Measurements from ENCODE around the gene GALM.

The GALM gene

GRCh38 chr2:38665854-38666555 is at the start of gene GALM:
TSS of gene GALM (plus strand) at chr2:38666114. CDS start at chr2:38666162, 48 bp downstream.
- no peaks in the 10 kb centered on the region for H3K27me3 Mint-ChIP-seq (ENCODE audit: low read depth)
- H3K4me1 Mint-ChIP-seq (ENCODE audit: low read depth), result peaks cover 60% of the 10 kb centered on the region
- H3K36me3 Mint-ChIP-seq (ENCODE audit: low read depth), result peaks cover 18% of the 10 kb centered on the region
- peak within 1 kb of the TSS; percentile 91 for H3K27ac Mint-ChIP-seq
- no peaks in the 10 kb centered on the region for H3K9me3 Mint-ChIP-seq
- peak within 1 kb of the TSS; percentile 83 for H3K4me3 Mint-ChIP-seq

- Mint-ChIP-seq H3K27me3 (ENCODE audit: low read depth) (peaks cover 3% of the 10 kb centered on the region), H3K36me3 (ENCODE audit: low read depth) (no peaks in the 10 kb centered on the region), H3K4me3 (no peak overlapping the region), H3K27ac (no peak overlapping the region), H3K4me1 (ENCODE audit: low read depth) (peaks cover 12% of the 10 kb centered on the region), H3K9me3 (no peaks in the 10 kb centered on the region)
Observed at GRCh38 chr2:38617301-38617700, 48.6 kb upstream of the GALM start.

- H3K27ac Mint-ChIP-seq, result no peak overlapping the region
- H3K27me3 Mint-ChIP-seq (ENCODE audit: low read depth), result peaks cover 3% of the 10 kb centered on the region
- H3K4me3 Mint-ChIP-seq, result no peak overlapping the region
- peaks cover 16% of the 10 kb centered on the region for H3K4me1 Mint-ChIP-seq (ENCODE audit: low read depth)
- H3K9me3 Mint-ChIP-seq, result no peaks in the 10 kb centered on the region
- H3K36me3 Mint-ChIP-seq (ENCODE audit: low read depth), result no peaks in the 10 kb centered on the region
Observed at GRCh38 chr2:38619458-38620164, 46.3 kb upstream of the GALM start.

GRCh38 chr2:38620282-38620977 is 45.5 kb upstream of the GALM start:
- H3K4me3 Mint-ChIP-seq, result no peak overlapping the region

GRCh38 chr2:38621018-38621417 is 44.9 kb upstream of the GALM start:
- H3K4me1 Mint-ChIP-seq (ENCODE audit: low read depth), result peaks cover 14% of the 10 kb centered on the region
- peaks cover 3% of the 10 kb centered on the region for H3K27me3 Mint-ChIP-seq (ENCODE audit: low read depth)
- H3K36me3 Mint-ChIP-seq (ENCODE audit: low read depth), result no peaks in the 10 kb centered on the region
- H3K4me3 Mint-ChIP-seq, result no peak overlapping the region
- no peaks in the 10 kb centered on the region for H3K9me3 Mint-ChIP-seq
- no peak overlapping the region for H3K27ac Mint-ChIP-seq

More at GRCh38 chr2:38620282-38620977, 45.5 kb upstream of the GALM start:
- no peak overlapping the region for H3K27ac Mint-ChIP-seq
- H3K36me3 Mint-ChIP-seq (ENCODE audit: low read depth), result no peaks in the 10 kb centered on the region
- peaks cover 3% of the 10 kb centered on the region for H3K27me3 Mint-ChIP-seq (ENCODE audit: low read depth)
- H3K4me1 Mint-ChIP-seq (ENCODE audit: low read depth), result peaks cover 14% of the 10 kb centered on the region
- no peaks in the 10 kb centered on the region for H3K9me3 Mint-ChIP-seq

- Mint-ChIP-seq H3K36me3 (ENCODE audit: low read depth) (no peaks in the 10 kb centered on the region), H3K9me3 (no peaks in the 10 kb centered on the region), H3K4me3 (no peak overlapping the region)
Observed at GRCh38 chr2:38622210-38622609, 43.7 kb upstream of the GALM start.

GRCh38 chr2:38626326-38627035 is 39.4 kb upstream of the GALM start:
- H3K36me3 Mint-ChIP-seq (ENCODE audit: low read depth), result peaks cover 2% of the 10 kb centered on the region
- H3K27ac Mint-ChIP-seq, result no peak overlapping the region
- no peaks in the 10 kb centered on the region for H3K27me3 Mint-ChIP-seq (ENCODE audit: low read depth)
- H3K4me1 Mint-ChIP-seq (ENCODE audit: low read depth), result peaks cover 13% of the 10 kb centered on the region
- peaks cover 8% of the 10 kb centered on the region for H3K9me3 Mint-ChIP-seq
- peak overlapping the region; percentile 10 for H3K4me3 Mint-ChIP-seq

More at GRCh38 chr2:38622210-38622609, 43.7 kb upstream of the GALM start:
- Mint-ChIP-seq H3K27me3 (ENCODE audit: low read depth) (peaks cover 3% of the 10 kb centered on the region), H3K4me1 (ENCODE audit: low read depth) (peaks cover 18% of the 10 kb centered on the region), H3K27ac (no peak overlapping the region)

- peaks cover 2% of the 10 kb centered on the region for H3K36me3 Mint-ChIP-seq (ENCODE audit: low read depth)
- peaks cover 8% of the 10 kb centered on the region for H3K9me3 Mint-ChIP-seq
- H3K4me1 Mint-ChIP-seq (ENCODE audit: low read depth), result peaks cover 11% of the 10 kb centered on the region
Observed at GRCh38 chr2:38627391-38627790, 38.5 kb upstream of the GALM start.

GRCh38 chr2:38629684-38630083 is 36.2 kb upstream of the GALM start:
- Mint-ChIP-seq H3K27me3 (ENCODE audit: low read depth) (no peaks in the 10 kb centered on the region), H3K4me3 (no peak overlapping the region), H3K4me1 (ENCODE audit: low read depth) (peaks cover 18% of the 10 kb centered on the region), H3K9me3 (peaks cover 8% of the 10 kb centered on the region), H3K27ac (no peak overlapping the region), H3K36me3 (ENCODE audit: low read depth) (peaks cover 2% of the 10 kb centered on the region)

More at GRCh38 chr2:38627391-38627790, 38.5 kb upstream of the GALM start:
- no peak overlapping the region for H3K27ac Mint-ChIP-seq
- no peaks in the 10 kb centered on the region for H3K27me3 Mint-ChIP-seq (ENCODE audit: low read depth)
- no peak overlapping the region for H3K4me3 Mint-ChIP-seq

- H3K27ac Mint-ChIP-seq, result no peak overlapping the region
- H3K36me3 Mint-ChIP-seq (ENCODE audit: low read depth), result peaks cover 3% of the 10 kb centered on the region
- H3K27me3 Mint-ChIP-seq (ENCODE audit: low read depth), result no peaks in the 10 kb centered on the region
- H3K4me1 Mint-ChIP-seq (ENCODE audit: low read depth), result peaks cover 24% of the 10 kb centered on the region
- H3K4me3 Mint-ChIP-seq, result no peak overlapping the region
- peaks cover 8% of the 10 kb centered on the region for H3K9me3 Mint-ChIP-seq
Observed at GRCh38 chr2:38631976-38632375, 33.9 kb upstream of the GALM start.

- no peak overlapping the region for H3K4me3 Mint-ChIP-seq
- H3K4me1 Mint-ChIP-seq (ENCODE audit: low read depth), result peaks cover 21% of the 10 kb centered on the region
Observed at GRCh38 chr2:38632980-38633379, 32.9 kb upstream of the GALM start.

GRCh38 chr2:38633895-38634294 is 32.0 kb upstream of the GALM start:
- Mint-ChIP-seq H3K9me3 (peaks cover 8% of the 10 kb centered on the region), H3K27ac (no peak overlapping the region), H3K36me3 (ENCODE audit: low read depth) (peaks cover 3% of the 10 kb centered on the region), H3K4me1 (ENCODE audit: low read depth) (peaks cover 22% of the 10 kb centered on the region), H3K27me3 (ENCODE audit: low read depth) (no peaks in the 10 kb centered on the region), H3K4me3 (no peak overlapping the region)

More at GRCh38 chr2:38632980-38633379, 32.9 kb upstream of the GALM start:
- H3K27me3 Mint-ChIP-seq (ENCODE audit: low read depth), result no peaks in the 10 kb centered on the region
- H3K36me3 Mint-ChIP-seq (ENCODE audit: low read depth), result peaks cover 3% of the 10 kb centered on the region
- H3K9me3 Mint-ChIP-seq, result peaks cover 8% of the 10 kb centered on the region
- H3K27ac Mint-ChIP-seq, result no peak overlapping the region

GRCh38 chr2:38634684-38635083 is 31.2 kb upstream of the GALM start:
- no peak overlapping the region for H3K27ac Mint-ChIP-seq
- H3K4me1 Mint-ChIP-seq (ENCODE audit: low read depth), result peaks cover 24% of the 10 kb centered on the region
- H3K4me3 Mint-ChIP-seq, result no peak overlapping the region
- peaks cover 3% of the 10 kb centered on the region for H3K36me3 Mint-ChIP-seq (ENCODE audit: low read depth)
- no peaks in the 10 kb centered on the region for H3K27me3 Mint-ChIP-seq (ENCODE audit: low read depth)
- peaks cover 7% of the 10 kb centered on the region for H3K9me3 Mint-ChIP-seq

- Mint-ChIP-seq H3K36me3 (ENCODE audit: low read depth) (peaks cover 1% of the 10 kb centered on the region), H3K4me3 (no peak overlapping the region), H3K4me1 (ENCODE audit: low read depth) (peaks cover 24% of the 10 kb centered on the region), H3K9me3 (peaks cover 4% of the 10 kb centered on the region), H3K27ac (no peak overlapping the region), H3K27me3 (ENCODE audit: low read depth) (no peaks in the 10 kb centered on the region)
Observed at GRCh38 chr2:38635139-38635538, 30.8 kb upstream of the GALM start.

All from T-helper 1 cell treated with Interleukin-12 subunit alpha and Interleukin-12 subunit beta and Interleukin-4 antibody, amounts not matched to agents 30 μg/mL and 1 μg/mL, for 36 hours (primary cell).